HCT116 (cell line): ENCODE data around the gene ZC3H12A. TPM values are rescaled to one million over a fixed set of nuclear protein-coding genes. Genes with fewer than 3 reads are reported as not detected.

Source experiments
- ATAC-seq: fragments of 200-7000 bp; cut with Tn5 transposase; 2 replicates; pipeline ENCODE4 v1.9.1; 2020; ENCODE audit warnings: mild to moderate bottlenecking, moderate library complexity
- BruUV-seq: library from RNA; stranded (reverse); fragments of 400-500 nt; replicated peaks from 2 replicates; lab custom pipeline; 2021; lab: Mats Ljungman, UMichigan
- CTCF ChIA-PET: fragments of 300-600 bp; sonication (Branson Sonifier 250); formaldehyde crosslinking; loops from one replicate; lab custom pipeline; 2021; ENCODE audit warnings: antibody characterized with exemption; lab: Charles Lee
- POLR2A ChIA-PET: fragments of 300-600, 350-600 bp; sonication (Branson Sonifier 250); formaldehyde crosslinking; loops from one replicate; lab custom pipeline; 2021; ENCODE audit warnings: antibody characterized with exemption; lab: Charles Lee
- RAD21 ChIA-PET, 2 experiments: fragments of 300-600 bp; sonication (Branson Sonifier 250); formaldehyde crosslinking; loops; one replicate each; lab custom pipeline; 2023; ENCODE audit warnings: low total read pairs in 2 of 2; ENCODE audit not compliant: uncharacterized antibody in 2 of 2, unreplicated experiment in 2 of 2, low non-redundant PET in 1 of 2; lab: Charles Lee
- DNase-seq: peaks from one replicate; pipeline ENCODE4 v3.0.0-alpha.2; 2010; ENCODE audit warnings: low read depth, low spot score
- H2AFZ ChIP-seq: fragments of 200-600 bp; shearing (Covaris generic), sonication (generic); 2 replicates; pipeline ENCODE4 v1.6.1; 2017; ENCODE audit warnings: low read depth, mixed run types, mixed read lengths, antibody characterized with exemption, low read length; ENCODE audit not compliant: poor library complexity, severe bottlenecking
- H3K27ac ChIP-seq: 2 replicates; pipeline ENCODE4 v1.5.1; 2012; ENCODE audit warnings: low read depth, low read length
- H3K27me3 ChIP-seq: fragments of 200-600 bp; sonication (generic); 2 replicates; pipeline ENCODE4 v1.6.1; 2016; ENCODE audit warnings: mixed run types, low read length, mixed read lengths; ENCODE audit not compliant: insufficient read depth
- H3K36me3 ChIP-seq, 2 experiments: fragments of 200-500 bp in 1 of 2; fragments of 200-600 bp in 1 of 2; sonication (Bioruptor generic) in 1 of 2; sonication (generic) in 1 of 2; 2 replicates each; pipeline versions ENCODE4 v1.5.1 to v1.6.1; 2014 to 2016; ENCODE audit warnings: low read length in 2 of 2, inconsistent platforms in 1 of 2, mixed read lengths in 1 of 2, mixed run types in 1 of 2; ENCODE audit not compliant: insufficient read depth in 2 of 2, control insufficient read depth in 1 of 2
- H3K4me1 ChIP-seq, 2 experiments: fragments of 200-600 bp in 1 of 2; sonication (generic) in 1 of 2; 2 replicates each; pipeline versions ENCODE4 v1.5.1 to v1.6.1; 2012 to 2017; ENCODE audit warnings: low read length in 2 of 2, inconsistent platforms in 1 of 2, mild to moderate bottlenecking in 1 of 2, mixed read lengths in 1 of 2, mixed run types in 1 of 2, moderate library complexity in 1 of 2; ENCODE audit not compliant: insufficient read depth in 2 of 2, control insufficient read depth in 1 of 2
- H3K4me2 ChIP-seq: fragments of 200-600 bp; sonication (generic); 2 replicates; pipeline ENCODE4 v1.6.1; 2017; ENCODE audit warnings: mixed run types, low read length, mixed read lengths
- H3K4me3 ChIP-seq, 2 experiments: fragments of 200-600 bp in 1 of 2; sonication (generic) in 1 of 2; replicated peaks in 1 of 2; 2 replicates each; pipeline ENCODE4 v1.5.1; 2011 to 2016; ENCODE audit warnings: low read length in 2 of 2, control low read depth in 1 of 2, low read depth in 1 of 2, mild to moderate bottlenecking in 1 of 2, mixed read lengths in 1 of 2, mixed run types in 1 of 2
- H3K79me2 ChIP-seq: fragments of 200-600 bp; sonication (generic); 2 replicates; pipeline ENCODE4 v1.6.1; 2017; ENCODE audit warnings: mild to moderate bottlenecking, mixed run types, low read length, moderate library complexity, mixed read lengths; ENCODE audit not compliant: insufficient read depth
- H3K9ac ChIP-seq: fragments of 200-600 bp; sonication (generic); 2 replicates; pipeline ENCODE4 v1.6.1; 2016; ENCODE audit warnings: low read length, mixed read lengths
- H3K9me2 ChIP-seq: fragments of 200-600 bp; sonication (generic), shearing (Covaris generic); 2 replicates; pipeline ENCODE4 v1.6.1; 2017; ENCODE audit warnings: mixed run types, mild to moderate bottlenecking, moderate library complexity; ENCODE audit not compliant: insufficient read depth
- H3K9me3 ChIP-seq, 2 experiments: fragments of 200-500 bp in 1 of 2; fragments of 200-600 bp in 1 of 2; sonication (Bioruptor generic) in 1 of 2; sonication (generic) in 1 of 2; 2 replicates each; pipeline ENCODE4 v1.6.1; 2014 to 2017; ENCODE audit warnings: low read length in 2 of 2, mixed read lengths in 2 of 2, inconsistent platforms in 1 of 2, low read depth in 1 of 2, mild to moderate bottlenecking in 1 of 2, mixed run types in 1 of 2, moderate library complexity in 1 of 2; ENCODE audit not compliant: control insufficient read depth in 1 of 2, insufficient read depth in 1 of 2
- H4K20me1 ChIP-seq: fragments of 200-600 bp; sonication (generic), shearing (Covaris generic); 2 replicates; pipeline ENCODE4 v1.6.1; 2017; ENCODE audit warnings: mixed run types, mild to moderate bottlenecking, moderate library complexity; ENCODE audit not compliant: insufficient read depth
- CBX3 ChIP-seq: IDR thresholded peaks from 2 replicates; pipeline ENCODE4 v1.6.1; 2012; ENCODE audit warnings: low read depth
- CEBPB ChIP-seq: IDR thresholded peaks from 2 replicates; pipeline ENCODE4 v1.6.1; 2012; ENCODE audit warnings: low read depth
- EGR1 ChIP-seq: IDR thresholded peaks from 2 replicates; pipeline ENCODE4 v1.6.1; 2012; ENCODE audit warnings: low read depth
- ELF1 ChIP-seq: IDR thresholded peaks from 2 replicates; pipeline ENCODE4 v1.6.1; 2012; ENCODE audit warnings: low read depth, borderline replicate concordance
- EZH2 ChIP-seq: fragments of 200-600 bp; sonication (generic); IDR thresholded peaks from 2 replicates; pipeline ENCODE4 v1.6.1; 2017; ENCODE audit warnings: antibody characterized with exemption, mixed run types
- EZH2phosphoT487 ChIP-seq: fragments of 200-600 bp; IDR thresholded peaks from 2 replicates; pipeline ENCODE4 v1.6.1; 2018; ENCODE audit warnings: antibody characterized with exemption, borderline replicate concordance
- FOSL1 ChIP-seq: IDR thresholded peaks from 2 replicates; pipeline ENCODE4 v1.6.1; 2012; ENCODE audit warnings: low read depth
- POLR2A ChIP-seq: IDR thresholded peaks from 2 replicates; pipeline ENCODE4 v1.7.0; 2011; ENCODE audit warnings: borderline replicate concordance; ENCODE audit not compliant: insufficient read depth, insufficient read length; ENCODE audit errors: extremely low read depth
- POLR2AphosphoS5 ChIP-seq: IDR thresholded peaks from 2 replicates; pipeline ENCODE4 v1.6.1; 2011; ENCODE audit warnings: mild to moderate bottlenecking, low read depth, low read length, moderate library complexity
- SIN3A ChIP-seq: IDR thresholded peaks from 2 replicates; pipeline ENCODE4 v1.6.1; 2012; ENCODE audit warnings: low read depth
- SP1 ChIP-seq: IDR thresholded peaks from 2 replicates; pipeline ENCODE4 v1.6.1; 2012; ENCODE audit warnings: low read depth
- TCF7L2 ChIP-seq: IDR thresholded peaks from 2 replicates; pipeline ENCODE4 v1.7.0; 2011; ENCODE audit warnings: borderline replicate concordance, inconsistent platforms; ENCODE audit not compliant: insufficient read depth, insufficient read length; ENCODE audit errors: extremely low read depth
- ZFX ChIP-seq: fragments of 450-650 bp; IDR thresholded peaks from 2 replicates; pipeline ENCODE4 v1.6.1; 2017
- ZNF274 ChIP-seq: fragments of 200-500 bp; sonication (Bioruptor generic); IDR thresholded peaks from 2 replicates; pipeline ENCODE4 v1.6.1; 2014; ENCODE audit warnings: mild to moderate bottlenecking, low read depth, low read length, inconsistent platforms
- intact Hi-C: fragments of 100-400 bp; cut with micrococcal nuclease; formaldehyde crosslinking; loops from 2 replicates; pipeline ENCODE4 v1.10.0; 2022
- total RNA-seq: library from RNA; stranded (reverse); gene quantifications from one replicate; pipeline ENCODE4 v1.2.1, GENCODE V29; 2021; ENCODE audit not compliant: unreplicated experiment
- TF ChIP-seq, protein P1 (sequence below): IDR thresholded peaks from 2 replicates; pipeline ENCODE4 v1.6.1; 2011; ENCODE audit warnings: mild to moderate bottlenecking, low read length, moderate library complexity; ENCODE audit not compliant: insufficient replicate concordance; ENCODE audit errors: extremely low read depth
- TF ChIP-seq, protein P2 (sequence below), 3 experiments: fragments of 200-600 bp in 1 of 3; sonication (generic) in 1 of 3; IDR thresholded peaks in 2 of 3; conservative IDR thresholded peaks in 1 of 3; 2 replicates each; pipeline ENCODE4 v1.5.1; 2012 to 2017; ENCODE audit warnings: low read depth in 2 of 3, low read length in 2 of 3, antibody characterized with exemption in 1 of 3, borderline replicate concordance in 1 of 3, control low read depth in 1 of 3, mild to moderate bottlenecking in 1 of 3, mixed read lengths in 1 of 3, mixed run types in 1 of 3, moderate library complexity in 1 of 3; ENCODE audit not compliant: insufficient read depth in 1 of 3
- TF ChIP-seq, protein P3 (sequence below): IDR thresholded peaks from 2 replicates; pipeline ENCODE4 v1.6.1; 2012
- TF ChIP-seq, protein P4 (sequence below): IDR thresholded peaks from 2 replicates; pipeline ENCODE4 v1.6.1; 2012
- TF ChIP-seq, protein P5 (sequence below): IDR thresholded peaks from 2 replicates; pipeline ENCODE4 v1.6.1; 2012; ENCODE audit warnings: low read depth

The ZC3H12A gene
- total RNA-seq, 1 experiment from 2014 or later: 10.6 TPM

DNA sequence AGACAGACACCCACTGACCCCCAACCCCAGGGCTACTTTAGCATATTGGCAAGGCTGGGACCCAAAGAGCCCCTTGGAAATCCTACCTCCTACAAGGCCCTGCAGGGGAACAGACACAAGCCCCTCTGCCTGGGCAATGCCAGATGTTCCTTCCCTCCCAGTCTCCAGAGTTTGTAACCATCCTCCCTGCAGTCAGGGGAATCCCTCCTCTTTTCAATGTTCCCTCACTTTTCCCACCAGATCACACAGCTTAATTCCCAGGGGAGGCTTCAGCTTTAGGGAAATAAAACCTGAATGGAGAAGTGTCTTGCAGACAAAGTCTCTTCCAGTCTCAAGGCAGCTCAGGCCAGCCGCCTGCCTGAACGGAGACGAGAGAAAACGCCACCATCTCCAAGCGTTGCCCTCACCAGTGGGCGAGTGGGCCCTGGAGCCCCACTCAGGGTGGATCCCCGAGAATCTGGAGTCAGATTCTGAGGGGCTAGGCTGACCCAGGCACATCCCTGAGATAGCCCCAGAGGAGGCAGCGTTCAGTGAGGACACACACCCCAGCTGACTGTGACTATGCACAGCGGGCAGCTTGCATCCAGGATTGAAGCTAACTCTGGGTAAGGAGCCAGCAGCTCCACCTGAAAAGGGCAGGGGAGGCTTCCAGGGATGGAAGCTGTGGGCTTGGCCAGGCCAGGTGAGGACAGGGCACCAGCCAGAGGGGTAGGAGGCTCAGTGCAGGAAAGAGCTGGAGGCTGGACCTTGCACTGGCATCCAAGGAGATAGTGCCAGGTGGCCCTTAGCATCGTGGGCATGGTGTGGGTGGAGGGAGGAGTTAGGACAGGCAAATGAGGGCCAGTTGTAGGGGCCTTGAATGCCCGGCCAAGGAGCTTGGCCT is 44.0 kb upstream of the ZC3H12A start:
- intact Hi-C loops: loop anchor here (10.0 kb wide), 3 partner anchors 406 to 876 kb away; no protein-coding TSS in a partner anchor
- H3K27me3 ChIP-seq: peaks cover 19% of the 10 kb centered on the region; the same call in 1 of the 2 replicates
- TF ChIP-seq POLR2AphosphoS5 (no peak), POLR2A (no peak), FOSL1 (no peak), EZH2 (no peak), ZNF274 (no peak), ZFX (no peak), ELF1 (no peak), CBX3 (no peak), CEBPB (no peak), SIN3A (no peak), TCF7L2 (no peak), EZH2phosphoT487 (no peak), EGR1 (no peak), SP1 (no peak)
- TF ChIP-seq, protein P1, sequence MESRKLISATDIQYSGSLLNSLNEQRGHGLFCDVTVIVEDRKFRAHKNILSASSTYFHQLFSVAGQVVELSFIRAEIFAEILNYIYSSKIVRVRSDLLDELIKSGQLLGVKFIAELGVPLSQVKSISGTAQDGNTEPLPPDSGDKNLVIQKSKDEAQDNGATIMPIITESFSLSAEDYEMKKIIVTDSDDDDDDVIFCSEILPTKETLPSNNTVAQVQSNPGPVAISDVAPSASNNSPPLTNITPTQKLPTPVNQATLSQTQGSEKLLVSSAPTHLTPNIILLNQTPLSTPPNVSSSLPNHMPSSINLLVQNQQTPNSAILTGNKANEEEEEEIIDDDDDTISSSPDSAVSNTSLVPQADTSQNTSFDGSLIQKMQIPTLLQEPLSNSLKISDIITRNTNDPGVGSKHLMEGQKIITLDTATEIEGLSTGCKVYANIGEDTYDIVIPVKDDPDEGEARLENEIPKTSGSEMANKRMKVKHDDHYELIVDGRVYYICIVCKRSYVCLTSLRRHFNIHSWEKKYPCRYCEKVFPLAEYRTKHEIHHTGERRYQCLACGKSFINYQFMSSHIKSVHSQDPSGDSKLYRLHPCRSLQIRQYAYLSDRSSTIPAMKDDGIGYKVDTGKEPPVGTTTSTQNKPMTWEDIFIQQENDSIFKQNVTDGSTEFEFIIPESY: no peak
- TF ChIP-seq, protein P2, sequence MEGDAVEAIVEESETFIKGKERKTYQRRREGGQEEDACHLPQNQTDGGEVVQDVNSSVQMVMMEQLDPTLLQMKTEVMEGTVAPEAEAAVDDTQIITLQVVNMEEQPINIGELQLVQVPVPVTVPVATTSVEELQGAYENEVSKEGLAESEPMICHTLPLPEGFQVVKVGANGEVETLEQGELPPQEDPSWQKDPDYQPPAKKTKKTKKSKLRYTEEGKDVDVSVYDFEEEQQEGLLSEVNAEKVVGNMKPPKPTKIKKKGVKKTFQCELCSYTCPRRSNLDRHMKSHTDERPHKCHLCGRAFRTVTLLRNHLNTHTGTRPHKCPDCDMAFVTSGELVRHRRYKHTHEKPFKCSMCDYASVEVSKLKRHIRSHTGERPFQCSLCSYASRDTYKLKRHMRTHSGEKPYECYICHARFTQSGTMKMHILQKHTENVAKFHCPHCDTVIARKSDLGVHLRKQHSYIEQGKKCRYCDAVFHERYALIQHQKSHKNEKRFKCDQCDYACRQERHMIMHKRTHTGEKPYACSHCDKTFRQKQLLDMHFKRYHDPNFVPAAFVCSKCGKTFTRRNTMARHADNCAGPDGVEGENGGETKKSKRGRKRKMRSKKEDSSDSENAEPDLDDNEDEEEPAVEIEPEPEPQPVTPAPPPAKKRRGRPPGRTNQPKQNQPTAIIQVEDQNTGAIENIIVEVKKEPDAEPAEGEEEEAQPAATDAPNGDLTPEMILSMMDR (IDR thresholded peaks at IDR 0.05 in 2 of 3, conservative IDR thresholded peaks at IDR 0.05 in 1 of 3; ENCODE audit: borderline replicate concordance in 1 of 3, insufficient read depth in 1 of 3, low read depth in 2 of 3, low read length in 2 of 3): no peak
- TF ChIP-seq, protein P3, sequence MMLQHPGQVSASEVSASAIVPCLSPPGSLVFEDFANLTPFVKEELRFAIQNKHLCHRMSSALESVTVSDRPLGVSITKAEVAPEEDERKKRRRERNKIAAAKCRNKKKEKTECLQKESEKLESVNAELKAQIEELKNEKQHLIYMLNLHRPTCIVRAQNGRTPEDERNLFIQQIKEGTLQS: no peak
- TF ChIP-seq, protein P4, sequence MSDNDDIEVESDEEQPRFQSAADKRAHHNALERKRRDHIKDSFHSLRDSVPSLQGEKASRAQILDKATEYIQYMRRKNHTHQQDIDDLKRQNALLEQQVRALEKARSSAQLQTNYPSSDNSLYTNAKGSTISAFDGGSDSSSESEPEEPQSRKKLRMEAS: no peak
- TF ChIP-seq, protein P5, sequence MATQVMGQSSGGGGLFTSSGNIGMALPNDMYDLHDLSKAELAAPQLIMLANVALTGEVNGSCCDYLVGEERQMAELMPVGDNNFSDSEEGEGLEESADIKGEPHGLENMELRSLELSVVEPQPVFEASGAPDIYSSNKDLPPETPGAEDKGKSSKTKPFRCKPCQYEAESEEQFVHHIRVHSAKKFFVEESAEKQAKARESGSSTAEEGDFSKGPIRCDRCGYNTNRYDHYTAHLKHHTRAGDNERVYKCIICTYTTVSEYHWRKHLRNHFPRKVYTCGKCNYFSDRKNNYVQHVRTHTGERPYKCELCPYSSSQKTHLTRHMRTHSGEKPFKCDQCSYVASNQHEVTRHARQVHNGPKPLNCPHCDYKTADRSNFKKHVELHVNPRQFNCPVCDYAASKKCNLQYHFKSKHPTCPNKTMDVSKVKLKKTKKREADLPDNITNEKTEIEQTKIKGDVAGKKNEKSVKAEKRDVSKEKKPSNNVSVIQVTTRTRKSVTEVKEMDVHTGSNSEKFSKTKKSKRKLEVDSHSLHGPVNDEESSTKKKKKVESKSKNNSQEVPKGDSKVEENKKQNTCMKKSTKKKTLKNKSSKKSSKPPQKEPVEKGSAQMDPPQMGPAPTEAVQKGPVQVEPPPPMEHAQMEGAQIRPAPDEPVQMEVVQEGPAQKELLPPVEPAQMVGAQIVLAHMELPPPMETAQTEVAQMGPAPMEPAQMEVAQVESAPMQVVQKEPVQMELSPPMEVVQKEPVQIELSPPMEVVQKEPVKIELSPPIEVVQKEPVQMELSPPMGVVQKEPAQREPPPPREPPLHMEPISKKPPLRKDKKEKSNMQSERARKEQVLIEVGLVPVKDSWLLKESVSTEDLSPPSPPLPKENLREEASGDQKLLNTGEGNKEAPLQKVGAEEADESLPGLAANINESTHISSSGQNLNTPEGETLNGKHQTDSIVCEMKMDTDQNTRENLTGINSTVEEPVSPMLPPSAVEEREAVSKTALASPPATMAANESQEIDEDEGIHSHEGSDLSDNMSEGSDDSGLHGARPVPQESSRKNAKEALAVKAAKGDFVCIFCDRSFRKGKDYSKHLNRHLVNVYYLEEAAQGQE: no peak

More for the DNA sequence above, 44.0 kb upstream of the ZC3H12A start:
- ChIA-PET RAD21 (no interaction called here), CTCF (no interaction called here), POLR2A (no interaction called here)
- peaks cover 0 to 6% of the 10 kb centered on the region in 2 experiments; a peak in 1 of 4 replicates for H3K4me1 ChIP-seq
- no peaks in the 10 kb centered on the region for H3K36me3 ChIP-seq
- H2AFZ ChIP-seq: no peak overlapping the region
- DNase-seq (no peak), ATAC-seq (no peak)
- BruUV-seq: no TSS peak
- no peaks in the 10 kb centered on the region for H3K9me2 ChIP-seq
- H3K4me2 ChIP-seq: no peak overlapping the region
- no peaks in the 10 kb centered on the region for H3K9me3 ChIP-seq
- no peaks in the 10 kb centered on the region for H3K79me2 ChIP-seq
- H4K20me1 ChIP-seq: no peaks in the 10 kb centered on the region
- H3K27ac ChIP-seq: no peak overlapping the region
- no peak overlapping the region for H3K9ac ChIP-seq
- no peak overlapping the region for H3K4me3 ChIP-seq
